RPMI8226 (cell line): ENCODE results near the gene SUSD1.
A peak's percentile ranks its signal among the peaks of the same experiment; 100 is the strongest.
"Not testable (repeated sequence)": the region's sequence is repeated elsewhere in the genome, so short reads cannot be mapped to it uniquely, and the experiment has no call there.

Source experiments
- DNase-seq: peaks from one replicate; pipeline ENCODE4 v3.0.0-alpha.2; 2015

SUSD1 gene

DNA sequence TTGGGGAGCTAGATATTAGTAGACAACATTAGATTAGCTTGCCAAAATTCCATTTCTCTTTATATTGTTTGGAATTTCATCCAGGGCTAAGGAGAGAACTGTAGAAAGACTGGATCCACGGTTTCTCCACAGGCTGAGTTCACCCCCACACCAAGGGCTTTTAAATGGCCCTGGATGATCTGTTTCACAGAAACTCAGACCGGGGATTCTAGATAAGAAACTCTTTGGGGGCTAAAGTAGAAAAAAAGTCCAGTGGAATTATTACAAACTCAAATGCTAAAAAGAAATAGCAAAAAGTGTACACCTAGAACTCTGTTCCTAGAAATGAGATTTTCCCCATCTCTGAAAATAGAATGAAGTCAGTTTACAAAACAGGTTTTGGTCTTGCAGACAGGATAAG, 80.9 kb downstream of the SUSD1 start:
- no peak for DNase-seq

GRCh38 chr9:112093870-112094216, 81.3 kb downstream of the SUSD1 start:
- no peak for DNase-seq

- no peak for DNase-seq
These were observed 81.8 kb downstream of the SUSD1 start for GRCh38 chr9:112093147-112093869.

DNA sequence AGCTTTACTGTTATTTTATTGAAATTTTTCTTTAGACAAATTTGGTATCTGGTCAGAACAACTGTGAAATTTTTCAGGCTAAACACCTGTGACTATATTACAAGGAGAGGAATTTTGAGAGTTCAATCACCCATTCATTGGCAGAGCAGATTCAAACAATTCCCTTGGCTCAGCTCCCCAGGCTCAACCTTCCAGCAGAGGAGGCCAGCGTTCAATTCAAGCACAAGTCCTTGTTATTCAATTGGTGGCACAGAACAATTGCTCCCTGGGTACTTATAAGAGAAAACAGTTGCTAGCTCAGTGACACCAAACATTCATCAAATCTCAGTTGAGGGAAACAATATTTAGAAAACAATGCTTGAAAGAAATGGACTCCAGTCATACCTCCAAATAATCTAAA, 83.3 kb downstream of the SUSD1 start:
- no peak for DNase-seq

- no peak for DNase-seq
These were observed 87.6 kb downstream of the SUSD1 start for GRCh38 chr9:112087506-112087905.

DNA sequence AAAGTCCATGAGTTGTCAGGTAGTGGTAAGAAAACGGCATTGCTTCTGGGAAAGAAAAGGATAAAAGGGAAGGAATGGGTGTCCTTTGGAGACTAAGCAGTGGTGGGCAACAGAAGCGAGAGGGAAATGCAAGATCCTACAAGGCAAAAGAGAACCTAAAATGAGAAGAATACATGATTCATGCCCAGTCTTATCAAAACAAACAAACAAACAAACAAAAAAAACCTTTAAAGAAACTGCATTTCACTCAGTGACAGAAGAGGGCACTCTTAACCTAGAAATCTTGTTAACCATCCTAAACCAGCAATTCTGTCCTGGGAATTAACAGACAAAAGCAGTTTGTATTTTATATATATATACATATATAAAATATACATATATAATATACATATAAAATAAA, 88.5 kb downstream of the SUSD1 start:
- no peak for DNase-seq

DNA sequence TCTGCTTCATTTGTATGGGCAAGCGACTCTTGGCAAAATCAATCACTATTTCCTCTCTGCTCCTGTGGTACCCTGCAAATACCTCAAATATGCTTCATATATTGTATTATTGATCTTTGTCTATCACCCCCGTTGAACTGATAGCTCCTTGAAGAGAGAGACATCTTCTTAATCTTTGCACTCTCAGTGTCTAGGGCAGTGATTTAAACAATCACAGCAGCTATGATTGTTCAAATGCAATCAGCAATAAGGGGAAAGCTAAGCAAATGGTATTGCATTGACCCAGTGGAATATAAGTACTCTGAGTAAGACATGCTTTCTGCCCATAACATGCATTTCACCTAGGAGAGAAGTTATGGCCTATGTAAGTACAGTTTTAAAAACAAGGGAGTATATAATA, 90.2 kb downstream of the SUSD1 start:
- no peak for DNase-seq

DNA sequence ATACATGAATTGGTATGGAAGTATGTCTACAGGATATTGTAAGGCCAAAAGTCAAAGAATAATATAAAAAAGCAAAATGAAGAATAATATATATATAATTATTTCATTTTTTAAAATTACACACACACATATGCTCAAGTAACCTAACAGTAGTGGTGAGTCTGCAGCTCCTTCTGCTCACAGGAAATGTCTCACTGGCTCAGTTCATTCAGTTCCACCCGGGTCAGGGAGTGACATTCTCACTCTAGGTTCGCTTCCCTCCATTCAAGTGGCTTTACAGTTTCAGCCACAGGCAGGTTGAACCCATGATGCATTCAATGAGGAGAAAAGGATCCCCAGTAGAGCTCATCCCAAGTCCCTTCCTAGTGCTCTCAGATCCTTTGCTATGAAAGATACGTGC, 90.8 kb downstream of the SUSD1 start:
- DNase-seq, result no peak

DNA sequence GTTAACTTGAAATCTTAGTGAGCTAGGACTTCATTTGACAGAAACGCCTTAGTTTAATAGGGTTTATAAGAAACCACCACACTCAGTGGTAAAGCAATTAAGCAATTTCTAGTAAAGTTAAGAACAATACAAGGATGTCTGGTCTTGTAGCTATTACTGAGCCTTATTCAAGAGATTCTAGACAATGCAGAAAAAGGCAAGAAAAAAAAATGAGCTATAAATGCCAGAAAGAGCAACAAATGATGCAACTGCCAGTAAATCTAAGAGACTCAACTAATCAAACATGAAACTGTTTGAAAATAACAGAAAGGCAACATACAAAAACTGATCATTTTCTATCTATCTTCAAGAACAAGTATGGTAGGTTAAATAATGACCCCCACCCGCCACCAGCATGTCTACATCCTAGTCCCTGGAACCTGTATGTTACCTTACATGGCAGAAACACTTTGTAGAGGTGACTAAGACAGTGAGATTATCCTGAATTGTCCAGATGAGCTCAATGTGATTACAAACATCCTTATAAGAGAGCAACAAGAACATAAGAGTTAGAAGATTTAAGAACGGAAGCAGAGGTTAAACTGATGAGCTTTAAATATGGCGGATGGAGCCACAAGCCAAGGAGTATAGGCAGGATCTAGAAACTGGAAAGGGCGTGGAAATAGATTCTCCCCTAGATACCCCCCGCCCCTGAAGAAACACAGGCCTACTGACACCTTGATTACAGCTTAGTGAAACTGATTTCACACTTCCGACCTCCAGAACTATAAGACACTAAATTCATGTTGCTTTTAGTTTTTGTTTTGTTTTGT, 93.0 kb downstream of the SUSD1 start:
- DNase-seq, result no peak

GRCh38 chr9:112080831-112081542, 94.1 kb downstream of the SUSD1 start:
- no peak for DNase-seq

DNA sequence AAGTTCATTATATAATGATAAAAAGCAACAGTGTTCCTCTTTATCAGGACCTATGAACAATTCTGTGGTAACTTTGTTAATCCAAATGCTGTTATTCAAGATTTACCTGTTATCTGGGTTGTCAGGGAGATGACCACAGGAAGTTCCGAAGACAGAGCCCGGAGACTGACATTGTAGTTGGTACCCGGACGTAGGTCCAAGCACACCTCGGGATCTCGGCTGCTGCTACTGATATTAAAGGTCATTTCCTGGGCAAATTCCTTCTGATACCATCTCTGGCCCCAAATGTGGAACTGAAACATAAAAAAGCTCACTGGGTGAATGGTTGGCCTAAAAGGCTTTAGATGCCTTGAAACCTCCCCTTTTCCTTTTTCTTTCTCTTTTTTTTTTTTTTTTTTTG, 96.7 kb downstream of the SUSD1 start:
- peak; percentile 58 for DNase-seq

DNA sequence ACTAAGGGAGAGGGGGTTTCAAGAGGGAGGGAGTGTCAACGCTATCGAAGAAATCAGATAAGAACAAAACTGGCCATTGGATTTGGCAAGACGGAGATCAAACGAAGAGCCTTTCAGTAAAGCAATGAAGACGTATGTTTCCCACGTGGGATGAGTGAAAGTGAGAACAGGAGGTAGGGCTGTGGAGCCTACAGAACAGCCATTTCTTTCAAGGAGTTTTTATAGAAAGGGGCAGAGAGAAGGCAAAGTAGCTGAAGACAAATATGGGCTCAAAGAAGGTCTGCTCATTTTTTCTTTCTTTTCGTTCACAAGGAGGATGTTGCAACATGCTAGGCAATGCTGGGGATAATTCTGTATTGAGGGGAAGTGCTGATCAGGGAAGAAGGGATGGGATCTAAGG, 98.3 kb downstream of the SUSD1 start:
- no peak for DNase-seq

DNA sequence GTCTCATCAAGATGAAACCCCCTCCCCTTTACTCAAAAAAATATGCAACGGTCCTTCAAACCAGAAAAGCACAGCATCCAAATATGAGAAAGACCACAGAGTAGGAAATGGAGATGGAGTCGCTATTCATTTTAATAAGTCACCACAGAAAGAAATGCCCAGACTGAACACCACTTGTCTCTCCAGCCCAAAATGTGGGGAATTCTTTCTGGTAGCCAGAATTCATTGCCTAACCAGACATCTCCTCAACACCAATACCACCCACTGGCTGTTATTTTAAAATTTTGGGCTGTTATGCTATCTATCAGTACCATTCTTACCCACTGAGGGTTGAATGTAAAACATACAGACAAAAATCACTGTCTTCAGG, 100.1 kb downstream of the SUSD1 start:
- no peak for DNase-seq

- peak; percentile 60 for DNase-seq
These were observed 100.7 kb downstream of the SUSD1 start for GRCh38 chr9:112074250-112075008.

- DNase-seq, result not testable (repeated sequence)
These were observed 101.4 kb downstream of the SUSD1 start for GRCh38 chr9:112073639-112074173.

DNA sequence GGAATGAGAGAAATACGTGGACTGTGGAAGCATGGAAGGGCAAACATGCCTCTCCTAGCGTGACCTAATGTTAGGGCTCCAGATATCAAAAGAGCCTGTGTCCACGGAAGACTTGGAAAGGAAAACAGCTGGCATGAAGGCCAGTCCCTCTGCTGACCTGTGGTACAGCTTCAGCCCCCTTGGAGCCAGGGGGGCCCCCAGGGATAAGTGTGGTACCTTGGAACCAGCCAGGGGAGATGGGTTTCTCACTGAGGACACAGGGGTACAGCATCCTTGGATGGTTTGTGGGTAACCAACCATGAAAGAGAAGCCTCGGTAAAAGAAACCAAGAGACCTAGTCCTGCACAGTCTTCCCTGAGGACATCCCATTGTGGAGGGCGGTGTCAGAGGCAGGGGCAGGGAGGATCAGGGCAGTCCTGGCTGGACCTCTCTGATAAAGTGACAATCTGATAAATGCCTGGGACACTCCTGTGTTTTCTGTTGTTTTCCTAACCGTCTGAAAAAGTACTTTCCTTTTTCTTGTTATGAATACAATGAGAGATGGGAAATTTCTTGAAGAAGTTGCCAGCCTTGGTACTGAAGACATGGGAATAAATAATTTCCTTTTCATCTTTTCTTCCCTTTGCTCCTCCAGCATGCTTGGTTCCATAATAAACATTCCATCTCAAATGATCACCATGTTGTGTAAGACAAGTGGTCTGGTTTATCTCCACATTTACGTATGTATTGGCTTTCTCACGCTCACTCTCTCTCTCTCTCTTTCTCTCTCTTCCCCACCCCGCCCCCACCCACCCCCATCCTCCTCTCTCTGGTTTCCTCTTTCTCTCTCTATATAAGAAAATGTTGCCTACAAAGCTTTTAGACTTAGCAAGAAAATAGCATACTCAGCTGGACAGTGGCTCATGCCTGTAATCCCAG, 102.1 kb downstream of the SUSD1 start:
- DNase-seq, result no peak

DNA sequence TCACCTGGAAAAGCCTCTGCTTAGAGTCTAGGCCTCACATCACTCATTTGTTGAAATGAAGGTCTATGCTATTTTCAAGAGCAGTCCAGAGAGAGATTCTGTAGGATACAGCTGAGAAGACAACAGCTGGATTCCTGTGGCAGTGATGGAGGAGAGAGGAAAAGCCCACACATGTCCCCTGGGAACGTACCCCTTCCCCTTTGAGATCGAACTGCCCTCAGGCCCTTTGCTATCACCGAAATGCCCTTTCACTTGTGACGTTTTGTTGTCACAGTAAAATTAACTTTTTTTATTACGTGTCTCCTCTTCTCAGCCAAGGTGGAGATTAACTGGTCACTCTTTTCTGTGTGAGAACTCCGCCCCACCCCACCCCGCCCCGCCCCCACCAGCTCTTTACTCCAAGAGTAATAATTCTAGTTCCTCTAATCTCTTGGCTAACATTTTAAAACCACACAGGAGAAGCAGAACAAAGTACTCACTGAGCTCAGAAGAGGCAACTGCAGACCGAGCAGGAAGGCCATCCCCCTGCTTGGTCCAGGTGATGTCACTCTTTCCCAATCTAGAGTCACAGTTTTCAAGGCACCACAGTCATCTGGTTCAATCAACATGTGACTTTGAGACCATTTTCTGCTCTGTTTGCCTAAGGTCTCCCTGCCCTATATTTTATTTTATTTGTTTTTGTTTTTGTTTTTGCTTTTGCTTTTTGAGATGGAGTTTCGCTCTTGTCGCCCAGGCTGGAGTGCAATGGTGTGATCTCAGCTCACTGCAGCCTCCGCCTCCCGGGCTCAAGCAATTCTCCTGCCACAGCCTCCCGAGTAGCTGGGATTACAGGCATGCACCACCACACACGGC, 105.6 kb downstream of the SUSD1 start:
- no peak for DNase-seq

DNA sequence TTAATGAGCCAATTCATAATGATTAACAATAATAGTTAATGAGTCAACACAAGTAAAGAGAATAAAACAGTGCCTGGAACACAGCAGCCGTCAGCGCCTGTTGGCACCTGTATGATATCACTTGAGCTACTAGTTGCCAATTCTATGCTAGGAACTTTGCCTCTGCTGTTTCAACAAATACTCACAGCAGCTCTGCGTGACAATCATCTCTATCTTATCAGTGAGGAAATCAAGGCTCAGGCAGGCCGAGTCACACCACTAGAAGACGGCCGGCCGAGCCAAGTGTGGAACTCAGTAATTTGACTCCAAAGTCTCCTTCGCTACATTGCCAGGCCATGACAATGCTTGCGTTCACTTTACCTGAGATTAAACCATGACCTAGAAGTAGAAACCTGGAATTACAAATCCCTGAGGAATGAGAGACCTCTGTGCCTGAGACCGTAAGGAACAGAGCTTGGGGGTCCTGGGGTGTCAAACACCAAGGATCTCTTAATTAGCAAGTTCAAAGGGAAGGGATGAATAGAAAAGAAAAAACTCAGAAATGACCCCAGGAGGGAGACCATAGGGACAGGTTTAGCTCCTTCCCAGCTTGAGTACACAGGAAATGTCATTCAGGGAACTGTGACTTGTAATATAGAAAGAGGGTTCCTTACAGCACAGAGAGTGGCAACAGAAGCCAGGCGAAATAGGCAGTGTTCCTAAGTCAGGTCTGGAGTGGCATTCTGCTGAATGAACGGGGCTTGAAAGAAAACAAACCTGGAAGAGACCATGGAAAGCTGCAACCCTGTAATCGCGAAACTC, 109.1 kb downstream of the SUSD1 start:
- DNase-seq, result no peak

GRCh38 chr9:112064871-112065270, 110.2 kb downstream of the SUSD1 start:
- no peak for DNase-seq

GRCh38 chr9:112063586-112063985, 111.5 kb downstream of the SUSD1 start:
- no peak for DNase-seq
